Liver (tissue), 3 donors: ENCODE data around the gene TNPO3.

Experiments
- HNF4A ChIP-seq, 2 donors: conservative IDR thresholded peaks; 2 replicates each; pipeline ENCODE4 v1.6.1; 2016; ENCODE audit warnings: antibody characterized with exemption in 2 of 2, mild to moderate bottlenecking in 2 of 2
- HNF4G ChIP-seq: IDR thresholded peaks from 2 replicates; pipeline ENCODE4 v1.6.1; 2016; ENCODE audit warnings: antibody characterized with exemption
- REST ChIP-seq: IDR thresholded peaks from 2 replicates; pipeline ENCODE4 v1.6.1; 2016; ENCODE audit warnings: antibody characterized with exemption, mild to moderate bottlenecking
- SP1 ChIP-seq: IDR thresholded peaks from 2 replicates; pipeline ENCODE4 v1.6.1; 2018; ENCODE audit warnings: antibody characterized with exemption, mild to moderate bottlenecking
- YY1 ChIP-seq: IDR thresholded peaks from 2 replicates; pipeline ENCODE4 v1.6.1; 2016; ENCODE audit warnings: antibody characterized with exemption, mild to moderate bottlenecking
- TF ChIP-seq, protein P1 (sequence below): fragments of 150-350 bp; IDR thresholded peaks from 2 replicates; pipeline ENCODE4 v1.5.1; 2017; ENCODE audit warnings: improper control_type of control experiment, low read depth, low read length; ENCODE audit not compliant: missing input control
- TF ChIP-seq, protein P2 (sequence below): IDR thresholded peaks from 2 replicates; pipeline ENCODE4 v1.6.1; 2016; ENCODE audit warnings: antibody characterized with exemption
- TF ChIP-seq, protein P3 (sequence below): IDR thresholded peaks from 2 replicates; pipeline ENCODE4 v1.6.1; 2016; ENCODE audit warnings: antibody characterized with exemption
- donor health status: healthy.
- donor health status: healthy.

DNA sequence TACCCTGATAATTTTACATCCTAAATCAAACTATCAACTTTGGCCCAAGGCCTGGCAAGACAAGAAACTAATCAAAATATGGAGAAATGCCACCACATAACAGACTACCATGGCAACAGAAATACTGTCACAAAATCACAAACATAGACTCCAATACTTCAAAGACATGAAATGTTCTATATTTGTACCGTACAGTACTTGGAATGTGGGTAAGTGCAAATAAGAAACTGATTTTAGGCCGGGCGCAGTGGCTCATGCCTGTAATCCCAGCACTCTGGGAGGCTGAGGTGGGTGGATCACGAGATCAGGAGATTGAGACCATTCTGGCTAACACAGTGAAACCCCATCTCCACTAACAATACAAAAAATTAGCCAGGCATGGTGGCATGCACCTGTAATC lies 9.2 kb downstream of the TNPO3 start:
- TF ChIP-seq, protein P1, sequence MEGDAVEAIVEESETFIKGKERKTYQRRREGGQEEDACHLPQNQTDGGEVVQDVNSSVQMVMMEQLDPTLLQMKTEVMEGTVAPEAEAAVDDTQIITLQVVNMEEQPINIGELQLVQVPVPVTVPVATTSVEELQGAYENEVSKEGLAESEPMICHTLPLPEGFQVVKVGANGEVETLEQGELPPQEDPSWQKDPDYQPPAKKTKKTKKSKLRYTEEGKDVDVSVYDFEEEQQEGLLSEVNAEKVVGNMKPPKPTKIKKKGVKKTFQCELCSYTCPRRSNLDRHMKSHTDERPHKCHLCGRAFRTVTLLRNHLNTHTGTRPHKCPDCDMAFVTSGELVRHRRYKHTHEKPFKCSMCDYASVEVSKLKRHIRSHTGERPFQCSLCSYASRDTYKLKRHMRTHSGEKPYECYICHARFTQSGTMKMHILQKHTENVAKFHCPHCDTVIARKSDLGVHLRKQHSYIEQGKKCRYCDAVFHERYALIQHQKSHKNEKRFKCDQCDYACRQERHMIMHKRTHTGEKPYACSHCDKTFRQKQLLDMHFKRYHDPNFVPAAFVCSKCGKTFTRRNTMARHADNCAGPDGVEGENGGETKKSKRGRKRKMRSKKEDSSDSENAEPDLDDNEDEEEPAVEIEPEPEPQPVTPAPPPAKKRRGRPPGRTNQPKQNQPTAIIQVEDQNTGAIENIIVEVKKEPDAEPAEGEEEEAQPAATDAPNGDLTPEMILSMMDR: no peak
- TF ChIP-seq HNF4A (conservative IDR thresholded peaks at IDR 0.05): no peak
- TF ChIP-seq, protein P2, sequence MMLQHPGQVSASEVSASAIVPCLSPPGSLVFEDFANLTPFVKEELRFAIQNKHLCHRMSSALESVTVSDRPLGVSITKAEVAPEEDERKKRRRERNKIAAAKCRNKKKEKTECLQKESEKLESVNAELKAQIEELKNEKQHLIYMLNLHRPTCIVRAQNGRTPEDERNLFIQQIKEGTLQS: no peak
- TF ChIP-seq REST: no peak
- TF ChIP-seq HNF4G: no peak
- TF ChIP-seq, protein P3, sequence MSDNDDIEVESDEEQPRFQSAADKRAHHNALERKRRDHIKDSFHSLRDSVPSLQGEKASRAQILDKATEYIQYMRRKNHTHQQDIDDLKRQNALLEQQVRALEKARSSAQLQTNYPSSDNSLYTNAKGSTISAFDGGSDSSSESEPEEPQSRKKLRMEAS: no peak
- no peak for TF ChIP-seq YY1
- TF ChIP-seq SP1: no peak
